Mammary epithelial cell (primary cell): Measurements from ENCODE around the gene MSH6.

Experiments
- EZH2 ChIP-seq: IDR thresholded peaks from 2 replicates; pipeline ENCODE4 v1.6.1; 2012; ENCODE audit warnings: low read length, inconsistent platforms, borderline replicate concordance
- TF ChIP-seq, protein P1 (sequence below), 2 donors: IDR thresholded peaks in 1 of 2; conservative IDR thresholded peaks in 1 of 2; 2 replicates each; pipeline ENCODE4 v1.5.1; 2011 to 2012; ENCODE audit warnings: inconsistent platforms in 2 of 2, low read length in 2 of 2, mild to moderate bottlenecking in 2 of 2, control low read depth in 1 of 2, low read depth in 1 of 2; ENCODE audit not compliant: insufficient read depth in 1 of 2; ENCODE audit errors: extremely low read depth in 1 of 2

DNA sequence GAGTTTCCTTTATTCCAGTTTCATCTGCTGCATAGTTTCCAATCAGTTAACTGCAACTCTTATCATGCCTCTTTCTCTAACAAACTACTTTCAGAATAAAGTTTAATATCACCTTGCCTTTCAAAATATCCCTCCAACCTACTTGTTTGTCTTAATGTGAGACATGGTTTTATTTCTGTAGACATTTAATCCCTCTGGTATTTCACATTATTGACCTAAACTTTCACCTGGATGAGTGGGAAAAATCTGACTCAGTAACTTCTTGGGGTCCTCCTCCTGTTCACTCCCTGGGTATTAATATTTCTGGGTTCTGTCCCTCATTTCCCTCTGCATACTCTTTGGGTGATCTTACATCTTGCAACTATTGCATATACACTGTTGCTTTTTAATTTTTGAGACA, 27.9 kb downstream of the MSH6 start:
- TF ChIP-seq, protein P1, sequence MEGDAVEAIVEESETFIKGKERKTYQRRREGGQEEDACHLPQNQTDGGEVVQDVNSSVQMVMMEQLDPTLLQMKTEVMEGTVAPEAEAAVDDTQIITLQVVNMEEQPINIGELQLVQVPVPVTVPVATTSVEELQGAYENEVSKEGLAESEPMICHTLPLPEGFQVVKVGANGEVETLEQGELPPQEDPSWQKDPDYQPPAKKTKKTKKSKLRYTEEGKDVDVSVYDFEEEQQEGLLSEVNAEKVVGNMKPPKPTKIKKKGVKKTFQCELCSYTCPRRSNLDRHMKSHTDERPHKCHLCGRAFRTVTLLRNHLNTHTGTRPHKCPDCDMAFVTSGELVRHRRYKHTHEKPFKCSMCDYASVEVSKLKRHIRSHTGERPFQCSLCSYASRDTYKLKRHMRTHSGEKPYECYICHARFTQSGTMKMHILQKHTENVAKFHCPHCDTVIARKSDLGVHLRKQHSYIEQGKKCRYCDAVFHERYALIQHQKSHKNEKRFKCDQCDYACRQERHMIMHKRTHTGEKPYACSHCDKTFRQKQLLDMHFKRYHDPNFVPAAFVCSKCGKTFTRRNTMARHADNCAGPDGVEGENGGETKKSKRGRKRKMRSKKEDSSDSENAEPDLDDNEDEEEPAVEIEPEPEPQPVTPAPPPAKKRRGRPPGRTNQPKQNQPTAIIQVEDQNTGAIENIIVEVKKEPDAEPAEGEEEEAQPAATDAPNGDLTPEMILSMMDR (conservative IDR thresholded peaks at IDR 0.05 in 1 of 2, IDR thresholded peaks at IDR 0.05 in 1 of 2; ENCODE audit: extremely low read depth in 1 of 2, insufficient read depth in 1 of 2, low read depth in 1 of 2, low read length in 2 of 2), result no peak
- TF ChIP-seq EZH2, result no peak
